ENCODE data around the gene LMX1A.

- TF ChIP-seq, protein P1, sequence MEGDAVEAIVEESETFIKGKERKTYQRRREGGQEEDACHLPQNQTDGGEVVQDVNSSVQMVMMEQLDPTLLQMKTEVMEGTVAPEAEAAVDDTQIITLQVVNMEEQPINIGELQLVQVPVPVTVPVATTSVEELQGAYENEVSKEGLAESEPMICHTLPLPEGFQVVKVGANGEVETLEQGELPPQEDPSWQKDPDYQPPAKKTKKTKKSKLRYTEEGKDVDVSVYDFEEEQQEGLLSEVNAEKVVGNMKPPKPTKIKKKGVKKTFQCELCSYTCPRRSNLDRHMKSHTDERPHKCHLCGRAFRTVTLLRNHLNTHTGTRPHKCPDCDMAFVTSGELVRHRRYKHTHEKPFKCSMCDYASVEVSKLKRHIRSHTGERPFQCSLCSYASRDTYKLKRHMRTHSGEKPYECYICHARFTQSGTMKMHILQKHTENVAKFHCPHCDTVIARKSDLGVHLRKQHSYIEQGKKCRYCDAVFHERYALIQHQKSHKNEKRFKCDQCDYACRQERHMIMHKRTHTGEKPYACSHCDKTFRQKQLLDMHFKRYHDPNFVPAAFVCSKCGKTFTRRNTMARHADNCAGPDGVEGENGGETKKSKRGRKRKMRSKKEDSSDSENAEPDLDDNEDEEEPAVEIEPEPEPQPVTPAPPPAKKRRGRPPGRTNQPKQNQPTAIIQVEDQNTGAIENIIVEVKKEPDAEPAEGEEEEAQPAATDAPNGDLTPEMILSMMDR (IDR thresholded peaks at IDR 0.05), result no peak
- TF ChIP-seq POLR2A (IDR thresholded peaks at IDR 0.05), result no peak
Measured at GRCh38 chr1:165189913-165190312, 166.6 kb downstream of the LMX1A start.

Data from esophagus squamous epithelium (tissue), 4 donors.